ENCODE results near the gene CHI3L2. TPM values are rescaled to one million over a fixed set of nuclear protein-coding genes. Genes with fewer than 3 reads are reported as not detected.

CHI3L2 gene, protein sequence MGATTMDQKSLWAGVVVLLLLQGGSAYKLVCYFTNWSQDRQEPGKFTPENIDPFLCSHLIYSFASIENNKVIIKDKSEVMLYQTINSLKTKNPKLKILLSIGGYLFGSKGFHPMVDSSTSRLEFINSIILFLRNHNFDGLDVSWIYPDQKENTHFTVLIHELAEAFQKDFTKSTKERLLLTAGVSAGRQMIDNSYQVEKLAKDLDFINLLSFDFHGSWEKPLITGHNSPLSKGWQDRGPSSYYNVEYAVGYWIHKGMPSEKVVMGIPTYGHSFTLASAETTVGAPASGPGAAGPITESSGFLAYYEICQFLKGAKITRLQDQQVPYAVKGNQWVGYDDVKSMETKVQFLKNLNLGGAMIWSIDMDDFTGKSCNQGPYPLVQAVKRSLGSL
- total RNA-seq = not detected in 2 replicates

DNA sequence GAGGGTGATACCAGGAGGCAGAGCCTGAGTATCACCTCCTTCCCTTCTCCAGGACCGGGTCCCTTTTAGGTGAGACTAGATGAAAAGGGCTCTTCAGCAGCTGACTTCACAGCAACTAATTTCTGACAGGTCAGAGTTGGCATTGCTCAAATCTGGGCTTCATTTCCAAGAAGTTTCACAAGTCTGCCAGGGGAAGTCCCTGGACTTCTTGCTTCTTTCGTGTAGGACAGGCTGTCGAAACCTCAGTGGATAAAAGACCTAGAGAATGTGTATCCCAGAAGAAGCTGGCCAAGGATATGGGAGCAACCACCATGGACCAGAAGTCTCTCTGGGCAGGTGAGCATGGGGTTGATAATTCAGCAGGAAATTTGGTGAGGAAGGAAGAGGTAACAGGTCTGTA lies at the start of gene CHI3L2:
TSS of gene CHI3L2 (plus strand) at position 280 of the 400 bp plus-strand sequence. CDS start at position 297, 17 bp downstream.

DNA sequence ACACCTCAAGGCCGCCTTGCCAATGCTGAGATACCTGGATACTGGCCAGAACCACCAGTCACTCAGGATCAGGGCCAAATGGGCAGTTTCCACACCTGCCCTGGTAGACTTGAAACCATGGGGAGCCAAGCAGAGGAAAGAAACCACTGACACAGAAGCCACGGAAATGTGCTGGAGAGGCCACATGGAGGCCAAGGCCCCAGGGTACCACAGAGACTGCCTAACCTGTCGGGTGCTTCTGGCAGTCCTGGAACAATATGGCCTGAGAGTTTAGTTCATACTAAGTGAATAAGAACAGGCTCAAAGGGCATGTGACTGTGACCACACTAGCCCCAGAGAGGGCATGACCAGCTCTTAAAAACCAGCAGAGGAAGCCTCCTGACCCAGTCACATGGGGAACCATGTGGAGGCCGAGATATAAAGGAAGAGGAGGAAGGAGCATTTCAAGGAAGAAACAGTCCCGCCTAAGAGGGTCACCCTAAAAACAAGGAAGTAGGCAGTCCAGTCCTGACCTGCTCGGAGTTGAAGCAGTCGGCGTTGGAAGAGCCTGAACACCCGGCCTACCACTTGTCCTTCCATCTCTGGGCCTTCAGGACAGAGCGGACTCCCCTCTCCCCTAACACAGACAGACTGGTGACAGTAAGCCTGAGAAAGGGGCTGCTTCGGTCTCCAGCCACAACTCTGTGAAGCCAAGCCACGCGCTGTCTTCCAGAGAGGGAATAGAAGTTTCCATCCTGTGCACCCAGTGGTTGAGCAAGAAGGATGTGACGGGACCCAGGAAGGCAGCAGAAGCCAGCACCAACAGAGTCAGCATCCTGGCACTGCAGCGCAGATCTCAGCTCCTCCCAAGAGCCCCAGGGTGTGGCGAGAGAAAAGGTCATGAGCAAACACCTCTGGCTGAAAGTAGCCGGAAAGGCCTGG lies 27.4 kb upstream of the CHI3L2 start, which contains the start of gene DENND2D:
TSS of gene DENND2D (minus strand) at position 766 of the 921 bp plus-strand sequence. CDS start at position 579, 187 bp downstream.

DNA sequence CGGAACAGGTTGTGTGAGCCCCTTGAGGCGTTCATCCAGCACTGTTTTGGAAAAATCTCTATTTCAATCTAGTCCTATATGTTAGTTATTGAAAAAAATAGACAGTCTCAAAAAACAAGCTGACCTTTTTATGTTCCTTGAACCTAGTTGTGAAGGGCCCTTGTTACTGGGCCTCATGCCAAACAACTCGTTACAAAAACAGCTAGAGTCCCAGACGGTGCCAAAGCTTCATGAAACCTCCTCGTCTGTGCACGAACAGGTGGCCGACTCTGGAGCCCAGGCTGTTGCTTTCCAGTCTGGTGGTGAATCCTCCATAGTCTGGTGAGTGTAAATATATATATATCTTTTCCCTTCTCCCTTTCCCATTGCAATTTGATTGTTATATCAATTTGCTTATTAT lies 63.1 kb downstream of the CHI3L2 start, which contains the start of gene CHIA:
TSS of gene CHIA (plus strand) at position 222 of the 400 bp plus-strand sequence. CDS start 19,617 bp downstream, outside the sequence.

Small RNAs within 50 kb of the gene (small RNA-seq; reads per million reads assigned to genes)
- gene AL355816.1 (ENCODE audit: low replicate concordance) = not detected

Other genes starting within 250 kb of the CHI3L2 start
- gene DRAM2, start 87.6 kb upstream of the CHI3L2 start, total RNA-seq = 54.0 and 60.8 TPM in 2 replicates
- 24.7 and 33.6 TPM in 2 replicates for gene CEPT1, start 87.5 kb upstream of the CHI3L2 start, total RNA-seq
- 1.7 and 5.3 TPM in 2 replicates for gene DENND2D, start 27.1 kb upstream of the CHI3L2 start, total RNA-seq
- gene CHIA, start 63.1 kb downstream of the CHI3L2 start, total RNA-seq = not detected in 2 replicates
- under 0.01 and 0.44 TPM in 2 replicates for gene OVGP1, start 200.0 kb downstream of the CHI3L2 start, total RNA-seq
- 38.7 and 65.9 TPM in 2 replicates for gene WDR77, start 221.5 kb downstream of the CHI3L2 start, total RNA-seq
- 182 and 202 TPM in 2 replicates for gene ATP5PB, start 221.8 kb downstream of the CHI3L2 start, total RNA-seq
- gene C1orf162, start 246.3 kb downstream of the CHI3L2 start, total RNA-seq = 0.14 and 0.22 TPM in 2 replicates

All from placental pericyte (primary cell).